WTC11 (cell line): Measurements from ENCODE around the gene MN1. TPM values are rescaled to one million over a fixed set of nuclear protein-coding genes. Genes with fewer than 3 reads are reported as not detected.
A peak's percentile ranks its signal among the peaks of the same experiment; 100 is the strongest.

Experiments
- ATAC-seq: fragments of 200-7000 bp; cut with Tn5 transposase; 2 replicates; pipeline ENCODE4 v1.10.0; 2021; ENCODE audit warnings: mild to moderate bottlenecking, moderate library complexity
- CTCF ChIA-PET: fragments of 300-600 bp; sonication (Branson Sonifier 250); formaldehyde crosslinking; loops from one replicate; lab custom pipeline; 2021; ENCODE audit warnings: antibody characterized with exemption; lab: Charles Lee
- POLR2A ChIA-PET: fragments of 350-600 bp; sonication (Branson Sonifier 250); formaldehyde crosslinking; loops from one replicate; lab custom pipeline; 2021; ENCODE audit warnings: antibody characterized with exemption; lab: Charles Lee
- DNase-seq: peaks from one replicate; pipeline ENCODE4 v3.0.0; 2021; ENCODE audit warnings: low spot score
- H3K27ac Mint-ChIP-seq: 2 replicates; pipeline ENCODE4 v1.8.0; 2021; ENCODE audit warnings: mixed read lengths
- H3K27me3 Mint-ChIP-seq: 2 replicates; pipeline ENCODE4 v1.8.0; 2021; ENCODE audit warnings: low read depth, mild to moderate bottlenecking, moderate library complexity, mixed read lengths
- H3K36me3 Mint-ChIP-seq: 2 replicates; pipeline ENCODE4 v1.8.0; 2021; ENCODE audit warnings: mixed read lengths
- H3K4me1 Mint-ChIP-seq: 2 replicates; pipeline ENCODE4 v1.8.0; 2022; ENCODE audit warnings: mixed read lengths
- H3K4me3 Mint-ChIP-seq: 2 replicates; pipeline ENCODE4 v1.8.0; 2021; ENCODE audit warnings: mild to moderate bottlenecking, moderate library complexity, mixed read lengths
- H3K9me3 Mint-ChIP-seq: 2 replicates; pipeline ENCODE4 v1.8.0; 2021; ENCODE audit warnings: mixed read lengths
- ATF1 ChIP-seq: sonication (generic); formaldehyde crosslinking; IDR thresholded peaks from 2 replicates; pipeline ENCODE4 v1.8.1; 2023; ENCODE audit warnings: mild to moderate bottlenecking, moderate library complexity, missing genetic modification reagents
- CBFB ChIP-seq: sonication (generic); formaldehyde crosslinking; IDR thresholded peaks from 2 replicates; pipeline ENCODE4 v1.8.1; 2022; ENCODE audit warnings: mild to moderate bottlenecking, low read depth, missing genetic modification reagents
- EMX1 ChIP-seq: fragments of 250-450 bp; sonication (Bioruptor Pico); IDR thresholded peaks from 2 replicates; pipeline ENCODE4 v1.8.0; 2021; ENCODE audit warnings: mild to moderate bottlenecking
- ETV6 ChIP-seq: sonication (generic); formaldehyde crosslinking; IDR thresholded peaks from 2 replicates; pipeline ENCODE4 v1.8.1; 2022; ENCODE audit warnings: mild to moderate bottlenecking, missing genetic modification reagents
- FOXJ3 ChIP-seq: sonication (generic); formaldehyde crosslinking; IDR thresholded peaks from 2 replicates; pipeline ENCODE4 v1.9.0; 2021; ENCODE audit warnings: missing genetic modification reagents, mild to moderate bottlenecking, borderline replicate concordance
- FOXP1 ChIP-seq: sonication (generic); formaldehyde crosslinking; IDR thresholded peaks from 2 replicates; pipeline ENCODE4 v1.8.0; 2022; ENCODE audit warnings: missing genetic modification reagents, mild to moderate bottlenecking, moderate library complexity, borderline replicate concordance
- JUN ChIP-seq: sonication (generic); formaldehyde crosslinking; IDR thresholded peaks from 2 replicates; pipeline ENCODE4 v1.8.0; 2023; ENCODE audit warnings: mild to moderate bottlenecking, missing genetic modification reagents
- NFE2L1 ChIP-seq: sonication (generic); formaldehyde crosslinking; IDR thresholded peaks from 2 replicates; pipeline ENCODE4 v1.8.1; 2023; ENCODE audit warnings: missing genetic modification reagents
- NFYB ChIP-seq: sonication (generic); formaldehyde crosslinking; conservative IDR thresholded peaks from 2 replicates; pipeline ENCODE4 v1.8.0; 2022; ENCODE audit warnings: low read depth, missing genetic modification reagents
- TP53 ChIP-seq: sonication (generic); formaldehyde crosslinking; IDR thresholded peaks from 2 replicates; pipeline ENCODE4 v1.8.1; 2023; ENCODE audit warnings: mild to moderate bottlenecking, missing genetic modification reagents
- ZBTB21 ChIP-seq: sonication (generic); formaldehyde crosslinking; IDR thresholded peaks from 2 replicates; pipeline ENCODE4 v1.8.1; 2023; ENCODE audit warnings: mild to moderate bottlenecking, missing genetic modification reagents, borderline replicate concordance
- ZNF219 ChIP-seq: sonication (generic); formaldehyde crosslinking; IDR thresholded peaks from 2 replicates; pipeline ENCODE4 v1.8.0; 2023; ENCODE audit warnings: missing genetic modification reagents, mild to moderate bottlenecking, borderline replicate concordance
- ZNF416 ChIP-seq: fragments of 250-450 bp; sonication (Bioruptor Pico); IDR thresholded peaks from 2 replicates; pipeline ENCODE4 v1.9.0; 2021; ENCODE audit warnings: mild to moderate bottlenecking, inconsistent platforms
- total RNA-seq: library from RNA; stranded (reverse); gene quantifications from 3 replicates; pipeline ENCODE4 v1.2.3, GENCODE V29; 2021
- TF ChIP-seq, protein P1 (sequence below): sonication (generic); formaldehyde crosslinking; IDR thresholded peaks from 2 replicates; pipeline ENCODE4 v1.8.1; 2023; ENCODE audit warnings: mild to moderate bottlenecking, missing genetic modification reagents
- TF ChIP-seq, protein P2 (sequence below): sonication (generic); formaldehyde crosslinking; IDR thresholded peaks from 2 replicates; pipeline ENCODE4 v1.8.0; 2022; ENCODE audit warnings: mild to moderate bottlenecking, missing genetic modification reagents
- TF ChIP-seq, protein P3 (sequence below): sonication (generic); formaldehyde crosslinking; conservative IDR thresholded peaks from 2 replicates; pipeline ENCODE4 v1.8.1; 2022; ENCODE audit warnings: mild to moderate bottlenecking, missing genetic modification reagents
- TF ChIP-seq, protein P4 (sequence below): sonication (generic); formaldehyde crosslinking; IDR thresholded peaks from 2 replicates; pipeline ENCODE4 v1.8.0; 2023; ENCODE audit warnings: missing genetic modification reagents, mild to moderate bottlenecking, borderline replicate concordance
- TF ChIP-seq, protein P5 (sequence below): sonication (generic); formaldehyde crosslinking; IDR thresholded peaks from 2 replicates; pipeline ENCODE4 v1.8.1; 2023; ENCODE audit warnings: mild to moderate bottlenecking, missing genetic modification reagents, moderate library complexity
- TF ChIP-seq, protein P6 (sequence below): fragments of 250-450 bp; sonication (Bioruptor Pico); IDR thresholded peaks from 2 replicates; pipeline ENCODE4 v1.8.0; 2021; ENCODE audit warnings: mild to moderate bottlenecking
- TF ChIP-seq, protein P7 (sequence below): sonication (generic); formaldehyde crosslinking; IDR thresholded peaks from 2 replicates; pipeline ENCODE4 v1.8.1; 2022; ENCODE audit warnings: mild to moderate bottlenecking, moderate library complexity, missing genetic modification reagents
- TF ChIP-seq, protein P8 (sequence below): sonication (generic); formaldehyde crosslinking; IDR thresholded peaks from 2 replicates; pipeline ENCODE4 v1.8.1; 2023; ENCODE audit warnings: mild to moderate bottlenecking, missing genetic modification reagents, moderate library complexity

Gene MN1
- total RNA-seq, 1 experiment from 2014 or later = 21.3 TPM

DNA sequence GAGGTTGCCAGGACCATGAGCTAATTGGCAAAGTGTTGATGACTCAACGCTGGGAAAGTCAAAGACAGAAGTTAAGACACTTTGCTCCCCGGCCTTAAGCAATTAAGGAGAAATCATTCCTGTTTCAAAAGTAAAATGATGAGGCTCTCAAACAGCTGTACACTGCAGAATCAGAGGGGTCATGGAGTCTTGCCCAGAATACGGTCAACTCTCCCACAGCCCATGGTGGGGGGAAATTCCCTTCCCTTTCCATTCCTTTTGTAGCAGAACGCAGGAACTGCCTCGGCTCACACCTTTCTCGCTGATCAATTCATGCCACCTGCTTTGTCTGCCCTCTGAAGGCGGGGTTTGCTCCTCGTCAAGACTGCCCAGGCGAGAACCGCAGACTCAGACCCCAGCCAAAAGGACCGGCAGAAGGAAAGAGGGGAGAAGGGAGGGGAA, 52.8 kb downstream of the MN1 start:
- TF ChIP-seq NFYB (CRISPR knock-in tag) (no peak), ETV6 (CRISPR knock-in tag) (no peak), NFE2L1 (0 out of 2 replicates have a peak, but pooled peaks have one; percentile 29), JUN (CRISPR knock-in tag) (no peak), ATF1 (CRISPR knock-in tag) (no peak), FOXP1 (CRISPR knock-in tag) (no peak), ZNF219 (CRISPR knock-in tag) (no peak), TP53 (0 out of 2 replicates have a peak, but pooled peaks have one; percentile 33), ZNF416 (no peak), ZBTB21 (no peak), CBFB (peak; percentile 75; the same call in 1 of the 2 replicates)
- TF ChIP-seq, protein P1, sequence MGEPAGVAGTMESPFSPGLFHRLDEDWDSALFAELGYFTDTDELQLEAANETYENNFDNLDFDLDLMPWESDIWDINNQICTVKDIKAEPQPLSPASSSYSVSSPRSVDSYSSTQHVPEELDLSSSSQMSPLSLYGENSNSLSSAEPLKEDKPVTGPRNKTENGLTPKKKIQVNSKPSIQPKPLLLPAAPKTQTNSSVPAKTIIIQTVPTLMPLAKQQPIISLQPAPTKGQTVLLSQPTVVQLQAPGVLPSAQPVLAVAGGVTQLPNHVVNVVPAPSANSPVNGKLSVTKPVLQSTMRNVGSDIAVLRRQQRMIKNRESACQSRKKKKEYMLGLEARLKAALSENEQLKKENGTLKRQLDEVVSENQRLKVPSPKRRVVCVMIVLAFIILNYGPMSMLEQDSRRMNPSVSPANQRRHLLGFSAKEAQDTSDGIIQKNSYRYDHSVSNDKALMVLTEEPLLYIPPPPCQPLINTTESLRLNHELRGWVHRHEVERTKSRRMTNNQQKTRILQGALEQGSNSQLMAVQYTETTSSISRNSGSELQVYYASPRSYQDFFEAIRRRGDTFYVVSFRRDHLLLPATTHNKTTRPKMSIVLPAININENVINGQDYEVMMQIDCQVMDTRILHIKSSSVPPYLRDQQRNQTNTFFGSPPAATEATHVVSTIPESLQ = no peak
- TF ChIP-seq, protein P2, sequence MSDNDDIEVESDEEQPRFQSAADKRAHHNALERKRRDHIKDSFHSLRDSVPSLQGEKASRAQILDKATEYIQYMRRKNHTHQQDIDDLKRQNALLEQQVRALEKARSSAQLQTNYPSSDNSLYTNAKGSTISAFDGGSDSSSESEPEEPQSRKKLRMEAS (CRISPR knock-in tag) = peak; percentile 60; the same call in 1 of the 2 replicates
- TF ChIP-seq, protein P3, sequence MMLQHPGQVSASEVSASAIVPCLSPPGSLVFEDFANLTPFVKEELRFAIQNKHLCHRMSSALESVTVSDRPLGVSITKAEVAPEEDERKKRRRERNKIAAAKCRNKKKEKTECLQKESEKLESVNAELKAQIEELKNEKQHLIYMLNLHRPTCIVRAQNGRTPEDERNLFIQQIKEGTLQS (CRISPR knock-in tag) = no peak
- TF ChIP-seq, protein P4, sequence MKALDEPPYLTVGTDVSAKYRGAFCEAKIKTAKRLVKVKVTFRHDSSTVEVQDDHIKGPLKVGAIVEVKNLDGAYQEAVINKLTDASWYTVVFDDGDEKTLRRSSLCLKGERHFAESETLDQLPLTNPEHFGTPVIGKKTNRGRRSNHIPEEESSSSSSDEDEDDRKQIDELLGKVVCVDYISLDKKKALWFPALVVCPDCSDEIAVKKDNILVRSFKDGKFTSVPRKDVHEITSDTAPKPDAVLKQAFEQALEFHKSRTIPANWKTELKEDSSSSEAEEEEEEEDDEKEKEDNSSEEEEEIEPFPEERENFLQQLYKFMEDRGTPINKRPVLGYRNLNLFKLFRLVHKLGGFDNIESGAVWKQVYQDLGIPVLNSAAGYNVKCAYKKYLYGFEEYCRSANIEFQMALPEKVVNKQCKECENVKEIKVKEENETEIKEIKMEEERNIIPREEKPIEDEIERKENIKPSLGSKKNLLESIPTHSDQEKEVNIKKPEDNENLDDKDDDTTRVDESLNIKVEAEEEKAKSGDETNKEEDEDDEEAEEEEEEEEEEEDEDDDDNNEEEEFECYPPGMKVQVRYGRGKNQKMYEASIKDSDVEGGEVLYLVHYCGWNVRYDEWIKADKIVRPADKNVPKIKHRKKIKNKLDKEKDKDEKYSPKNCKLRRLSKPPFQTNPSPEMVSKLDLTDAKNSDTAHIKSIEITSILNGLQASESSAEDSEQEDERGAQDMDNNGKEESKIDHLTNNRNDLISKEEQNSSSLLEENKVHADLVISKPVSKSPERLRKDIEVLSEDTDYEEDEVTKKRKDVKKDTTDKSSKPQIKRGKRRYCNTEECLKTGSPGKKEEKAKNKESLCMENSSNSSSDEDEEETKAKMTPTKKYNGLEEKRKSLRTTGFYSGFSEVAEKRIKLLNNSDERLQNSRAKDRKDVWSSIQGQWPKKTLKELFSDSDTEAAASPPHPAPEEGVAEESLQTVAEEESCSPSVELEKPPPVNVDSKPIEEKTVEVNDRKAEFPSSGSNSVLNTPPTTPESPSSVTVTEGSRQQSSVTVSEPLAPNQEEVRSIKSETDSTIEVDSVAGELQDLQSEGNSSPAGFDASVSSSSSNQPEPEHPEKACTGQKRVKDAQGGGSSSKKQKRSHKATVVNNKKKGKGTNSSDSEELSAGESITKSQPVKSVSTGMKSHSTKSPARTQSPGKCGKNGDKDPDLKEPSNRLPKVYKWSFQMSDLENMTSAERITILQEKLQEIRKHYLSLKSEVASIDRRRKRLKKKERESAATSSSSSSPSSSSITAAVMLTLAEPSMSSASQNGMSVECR (CRISPR knock-in tag) = no peak
- TF ChIP-seq, protein P5, sequence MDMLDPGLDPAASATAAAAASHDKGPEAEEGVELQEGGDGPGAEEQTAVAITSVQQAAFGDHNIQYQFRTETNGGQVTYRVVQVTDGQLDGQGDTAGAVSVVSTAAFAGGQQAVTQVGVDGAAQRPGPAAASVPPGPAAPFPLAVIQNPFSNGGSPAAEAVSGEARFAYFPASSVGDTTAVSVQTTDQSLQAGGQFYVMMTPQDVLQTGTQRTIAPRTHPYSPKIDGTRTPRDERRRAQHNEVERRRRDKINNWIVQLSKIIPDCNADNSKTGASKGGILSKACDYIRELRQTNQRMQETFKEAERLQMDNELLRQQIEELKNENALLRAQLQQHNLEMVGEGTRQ (CRISPR knock-in tag) = no peak
- peak; percentile 68 for ATAC-seq
- H3K9me3 Mint-ChIP-seq = no peaks in the 10 kb centered on the region
- H3K4me1 Mint-ChIP-seq = peaks cover 67% of the 10 kb centered on the region
- H3K36me3 Mint-ChIP-seq = no peaks in the 10 kb centered on the region
- peak; percentile 62 for DNase-seq
- H3K27me3 Mint-ChIP-seq = peaks cover 9% of the 10 kb centered on the region
- ChIA-PET CTCF (interaction anchor here (0.7 to 1.6 kb wide), 8 partner anchors 13 to 200 kb away, joined by 3 to 5 read pairs (median 4); no protein-coding TSS in a partner anchor), POLR2A (no interaction called here)
- H3K27ac Mint-ChIP-seq = peak overlapping the region; percentile 61
- H3K4me3 Mint-ChIP-seq = peak overlapping the region; percentile 42

DNA sequence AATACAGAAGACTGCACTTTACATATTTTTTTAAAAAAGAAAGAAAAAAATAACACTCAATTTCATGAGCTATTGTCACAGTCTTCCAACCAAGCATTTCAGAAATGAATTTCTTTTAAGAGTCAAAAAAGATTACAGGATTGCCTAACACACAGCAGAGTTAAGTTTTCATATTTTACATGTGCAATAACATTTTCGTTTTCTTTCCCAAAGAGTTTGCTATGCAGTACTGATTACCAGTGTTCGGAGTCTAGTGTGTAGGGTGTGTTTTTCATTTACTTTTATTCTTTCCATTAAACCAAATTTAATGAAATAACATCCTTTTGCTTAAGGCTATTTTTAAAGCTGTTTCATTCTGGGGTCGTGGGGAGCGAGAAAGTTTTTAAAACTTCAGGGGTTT, 53.2 kb downstream of the MN1 start:
- H3K4me3 Mint-ChIP-seq = no peak overlapping the region
- peaks cover 67% of the 10 kb centered on the region for H3K4me1 Mint-ChIP-seq
- ChIA-PET POLR2A (no interaction called here), CTCF (interaction anchor here (0.7 to 1.6 kb wide), 8 partner anchors 13 to 200 kb away, joined by 3 to 5 read pairs (median 4); no protein-coding TSS in a partner anchor)
- ATAC-seq (no peak), DNase-seq (no peak)
- H3K9me3 Mint-ChIP-seq = no peaks in the 10 kb centered on the region
- peak overlapping the region; percentile 61; the same call in 1 of the 2 replicates for H3K27ac Mint-ChIP-seq
- H3K27me3 Mint-ChIP-seq = peaks cover 9% of the 10 kb centered on the region
- no peaks in the 10 kb centered on the region for H3K36me3 Mint-ChIP-seq
- TF ChIP-seq, protein P1 = no peak
- TF ChIP-seq FOXJ3 (CRISPR knock-in tag) (no peak), EMX1 (CRISPR knock-in tag) (no peak)
- TF ChIP-seq, protein P6, sequence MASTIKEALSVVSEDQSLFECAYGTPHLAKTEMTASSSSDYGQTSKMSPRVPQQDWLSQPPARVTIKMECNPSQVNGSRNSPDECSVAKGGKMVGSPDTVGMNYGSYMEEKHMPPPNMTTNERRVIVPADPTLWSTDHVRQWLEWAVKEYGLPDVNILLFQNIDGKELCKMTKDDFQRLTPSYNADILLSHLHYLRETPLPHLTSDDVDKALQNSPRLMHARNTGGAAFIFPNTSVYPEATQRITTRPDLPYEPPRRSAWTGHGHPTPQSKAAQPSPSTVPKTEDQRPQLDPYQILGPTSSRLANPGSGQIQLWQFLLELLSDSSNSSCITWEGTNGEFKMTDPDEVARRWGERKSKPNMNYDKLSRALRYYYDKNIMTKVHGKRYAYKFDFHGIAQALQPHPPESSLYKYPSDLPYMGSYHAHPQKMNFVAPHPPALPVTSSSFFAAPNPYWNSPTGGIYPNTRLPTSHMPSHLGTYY (CRISPR knock-in tag) = no peak
- TF ChIP-seq, protein P7, sequence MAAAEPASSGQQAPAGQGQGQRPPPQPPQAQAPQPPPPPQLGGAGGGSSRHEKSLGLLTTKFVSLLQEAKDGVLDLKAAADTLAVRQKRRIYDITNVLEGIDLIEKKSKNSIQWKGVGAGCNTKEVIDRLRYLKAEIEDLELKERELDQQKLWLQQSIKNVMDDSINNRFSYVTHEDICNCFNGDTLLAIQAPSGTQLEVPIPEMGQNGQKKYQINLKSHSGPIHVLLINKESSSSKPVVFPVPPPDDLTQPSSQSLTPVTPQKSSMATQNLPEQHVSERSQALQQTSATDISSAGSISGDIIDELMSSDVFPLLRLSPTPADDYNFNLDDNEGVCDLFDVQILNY = no peak
- TF ChIP-seq, protein P8, sequence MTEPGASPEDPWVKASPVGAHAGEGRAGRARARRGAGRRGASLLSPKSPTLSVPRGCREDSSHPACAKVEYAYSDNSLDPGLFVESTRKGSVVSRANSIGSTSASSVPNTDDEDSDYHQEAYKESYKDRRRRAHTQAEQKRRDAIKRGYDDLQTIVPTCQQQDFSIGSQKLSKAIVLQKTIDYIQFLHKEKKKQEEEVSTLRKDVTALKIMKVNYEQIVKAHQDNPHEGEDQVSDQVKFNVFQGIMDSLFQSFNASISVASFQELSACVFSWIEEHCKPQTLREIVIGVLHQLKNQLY (CRISPR knock-in tag) = no peak
